ENCODE data around the gene MMP11.
A peak's percentile ranks its signal among the peaks of the same experiment; 100 is the strongest.
"Not testable (repeated sequence)": the region's sequence is repeated elsewhere in the genome, so short reads cannot be mapped to it uniquely, and the experiment has no call there.

The MMP11 gene

GRCh38 chr22:23772649-23773473 is at the start of gene MMP11:
Gene MMP11 (plus strand): TSS chr22:23772849. CDS start chr22:23772871, 22 bp downstream.
- DNase-seq (ENCODE audit: low spot score), result peak; percentile 52

GRCh38 chr22:23728108-23728507 is 44.5 kb upstream of the MMP11 start:
- DNase-seq (ENCODE audit: low spot score), result not testable (repeated sequence)

GRCh38 chr22:23737696-23738095 is 35.0 kb upstream of the MMP11 start:
- no peak for DNase-seq (ENCODE audit: low spot score)

- no peak for DNase-seq (ENCODE audit: low spot score)
Measured at GRCh38 chr22:23742505-23743264, 30.0 kb upstream of the MMP11 start.

GRCh38 chr22:23743303-23743705 is 29.3 kb upstream of the MMP11 start:
- no peak for DNase-seq (ENCODE audit: low spot score)

GRCh38 chr22:23744001-23744400 is 28.6 kb upstream of the MMP11 start:
- no peak for DNase-seq (ENCODE audit: low spot score)

GRCh38 chr22:23744485-23744884 is 28.2 kb upstream of the MMP11 start:
- no peak for DNase-seq (ENCODE audit: low spot score)

- DNase-seq (ENCODE audit: low spot score), result no peak
Measured at GRCh38 chr22:23745791-23746190, 26.9 kb upstream of the MMP11 start.

- no peak for DNase-seq (ENCODE audit: low spot score)
Measured at GRCh38 chr22:23749841-23750301, 22.8 kb upstream of the MMP11 start.

- no peak for DNase-seq (ENCODE audit: low spot score)
Measured at GRCh38 chr22:23750367-23750713, 22.3 kb upstream of the MMP11 start.

GRCh38 chr22:23750714-23751440 is 21.8 kb upstream of the MMP11 start, which contains the start of gene ZNF70:
Gene ZNF70 (minus strand): TSS chr22:23751112. CDS start chr22:23745140, 5,972 bp downstream.
- DNase-seq (ENCODE audit: low spot score), result peak; percentile 91

GRCh38 chr22:23751441-23751996 is 21.1 kb upstream of the MMP11 start:
- DNase-seq (ENCODE audit: low spot score), result no peak

GRCh38 chr22:23752090-23752691 is 20.5 kb upstream of the MMP11 start:
- DNase-seq (ENCODE audit: low spot score), result peak; percentile 93

GRCh38 chr22:23752750-23753149 is 19.9 kb upstream of the MMP11 start:
- DNase-seq (ENCODE audit: low spot score), result peak; percentile 87

- DNase-seq (ENCODE audit: low spot score), result peak; percentile 65
Measured at GRCh38 chr22:23753385-23753784, 19.3 kb upstream of the MMP11 start.

- DNase-seq (ENCODE audit: low spot score), result peak; percentile 73
Measured at GRCh38 chr22:23754220-23754919, 18.3 kb upstream of the MMP11 start, which contains the start of gene VPREB3. Gene VPREB3 (minus strand): TSS chr22:23754425. CDS start chr22:23754363, 62 bp downstream.

GRCh38 chr22:23754980-23755636 is 17.5 kb upstream of the MMP11 start:
- peak; percentile 54 for DNase-seq (ENCODE audit: low spot score)

GRCh38 chr22:23755711-23756110 is 16.9 kb upstream of the MMP11 start:
- DNase-seq (ENCODE audit: low spot score), result no peak

- no peak for DNase-seq (ENCODE audit: low spot score)
Measured at GRCh38 chr22:23756891-23757290, 15.8 kb upstream of the MMP11 start.

GRCh38 chr22:23759566-23759965 is 13.1 kb upstream of the MMP11 start:
- DNase-seq (ENCODE audit: low spot score), result no peak
